ENCODE results near the gene CCDC88C.

The CCDC88C gene

GRCh38 chr14:91392623-91393303 is 24.9 kb downstream of the CCDC88C start:
- Histone ChIP-seq H3K4me3 (ENCODE audit: low read depth in 1 of 5, low read length in 5 of 5) (no peak overlapping the region), H3K27me3 (ENCODE audit: control insufficient read depth in 5 of 5, insufficient read depth in 4 of 5, low read length in 5 of 5) (no peaks in the 10 kb centered on the region), H3K9ac (ENCODE audit: low read length in 5 of 5) (no peak overlapping the region), H3K27ac (ENCODE audit: low read depth, low read length) (no peak overlapping the region), H3K4me1 (ENCODE audit: control insufficient read depth in 5 of 5, insufficient read depth in 5 of 5, low read length in 5 of 5) (peaks cover 5 to 68% (median 32%) of the 10 kb centered on the region in 5 donors), H3K9me3 (ENCODE audit: control insufficient read depth in 5 of 5, low read length in 5 of 5) (peaks cover 0 to 3% (median 0%) of the 10 kb centered on the region in 5 donors), H3K36me3 (ENCODE audit: control insufficient read depth in 5 of 5, insufficient read depth in 5 of 5, low read length in 5 of 5) (no peaks in the 10 kb centered on the region)

- Histone ChIP-seq H3K4me1 (ENCODE audit: control insufficient read depth in 5 of 5, insufficient read depth in 5 of 5, low read length in 5 of 5) (peaks cover 0 to 52% (median 17%) of the 10 kb centered on the region in 5 donors), H3K4me3 (ENCODE audit: low read depth in 1 of 5, low read length in 5 of 5) (no peak overlapping the region), H3K36me3 (ENCODE audit: control insufficient read depth in 5 of 5, insufficient read depth in 5 of 5, low read length in 5 of 5) (no peaks in the 10 kb centered on the region), H3K27ac (ENCODE audit: low read depth, low read length) (no peak overlapping the region), H3K27me3 (ENCODE audit: control insufficient read depth in 5 of 5, insufficient read depth in 4 of 5, low read length in 5 of 5) (no peaks in the 10 kb centered on the region), H3K9ac (ENCODE audit: low read length in 5 of 5) (no peak overlapping the region), H3K9me3 (ENCODE audit: control insufficient read depth in 5 of 5, low read length in 5 of 5) (peaks cover 0 to 3% (median 0%) of the 10 kb centered on the region in 5 donors)
These were observed 27.3 kb downstream of the CCDC88C start for GRCh38 chr14:91390165-91390778.

- Histone ChIP-seq H3K27me3 (ENCODE audit: control insufficient read depth in 5 of 5, insufficient read depth in 4 of 5, low read length in 5 of 5) (no peaks in the 10 kb centered on the region), H3K4me1 (ENCODE audit: control insufficient read depth in 5 of 5, insufficient read depth in 5 of 5, low read length in 5 of 5) (peaks cover 0 to 51% (median 17%) of the 10 kb centered on the region in 5 donors), H3K27ac (ENCODE audit: low read depth, low read length) (no peak overlapping the region), H3K9me3 (ENCODE audit: control insufficient read depth in 5 of 5, low read length in 5 of 5) (peaks cover 0 to 3% (median 0%) of the 10 kb centered on the region in 5 donors), H3K4me3 (ENCODE audit: low read depth in 1 of 5, low read length in 5 of 5) (no peak overlapping the region), H3K36me3 (ENCODE audit: control insufficient read depth in 5 of 5, insufficient read depth in 5 of 5, low read length in 5 of 5) (no peaks in the 10 kb centered on the region), H3K9ac (ENCODE audit: low read length in 5 of 5) (no peak overlapping the region)
These were observed 28.5 kb downstream of the CCDC88C start for GRCh38 chr14:91389150-91389549.

- no peak overlapping the region for H3K4me3 ChIP-seq (ENCODE audit: low read depth in 1 of 5, low read length in 5 of 5)
- no peaks in the 10 kb centered on the region for H3K27me3 ChIP-seq (ENCODE audit: control insufficient read depth in 5 of 5, insufficient read depth in 4 of 5, low read length in 5 of 5)
- H3K4me1 ChIP-seq (ENCODE audit: control insufficient read depth in 5 of 5, insufficient read depth in 5 of 5, low read length in 5 of 5): peaks cover 0 to 47% (median 17%) of the 10 kb centered on the region in 5 donors
- H3K36me3 ChIP-seq (ENCODE audit: control insufficient read depth in 5 of 5, insufficient read depth in 5 of 5, low read length in 5 of 5): no peaks in the 10 kb centered on the region
- H3K9me3 ChIP-seq (ENCODE audit: control insufficient read depth in 5 of 5, low read length in 5 of 5): peaks cover 0 to 3% (median 0%) of the 10 kb centered on the region in 5 donors
- H3K27ac ChIP-seq (ENCODE audit: low read depth, low read length): no peak overlapping the region
- no peak overlapping the region for H3K9ac ChIP-seq (ENCODE audit: low read length in 5 of 5)
These were observed 29.1 kb downstream of the CCDC88C start for GRCh38 chr14:91388551-91388975.

GRCh38 chr14:91387951-91388381 is 29.7 kb downstream of the CCDC88C start:
- Histone ChIP-seq H3K4me3 (ENCODE audit: low read depth in 1 of 5, low read length in 5 of 5) (no peak overlapping the region), H3K36me3 (ENCODE audit: control insufficient read depth in 5 of 5, insufficient read depth in 5 of 5, low read length in 5 of 5) (no peaks in the 10 kb centered on the region), H3K9ac (ENCODE audit: low read length in 5 of 5) (peak overlapping the region in 1 of 5 donors; percentile 37), H3K27me3 (ENCODE audit: control insufficient read depth in 5 of 5, insufficient read depth in 4 of 5, low read length in 5 of 5) (no peaks in the 10 kb centered on the region), H3K9me3 (ENCODE audit: control insufficient read depth in 5 of 5, low read length in 5 of 5) (peaks cover 0 to 3% (median 0%) of the 10 kb centered on the region in 5 donors), H3K27ac (ENCODE audit: low read depth, low read length) (no peak overlapping the region), H3K4me1 (ENCODE audit: control insufficient read depth in 5 of 5, insufficient read depth in 5 of 5, low read length in 5 of 5) (peaks cover 0 to 42% (median 17%) of the 10 kb centered on the region in 5 donors)

- Histone ChIP-seq H3K36me3 (ENCODE audit: control insufficient read depth in 5 of 5, insufficient read depth in 5 of 5, low read length in 5 of 5) (no peaks in the 10 kb centered on the region), H3K9me3 (ENCODE audit: control insufficient read depth in 5 of 5, low read length in 5 of 5) (peaks cover 0 to 3% (median 0%) of the 10 kb centered on the region in 5 donors), H3K4me3 (ENCODE audit: low read depth in 1 of 5, low read length in 5 of 5) (no peak overlapping the region), H3K9ac (ENCODE audit: low read length in 5 of 5) (peak overlapping the region in 1 of 5 donors; percentile 37), H3K27me3 (ENCODE audit: control insufficient read depth in 5 of 5, insufficient read depth in 4 of 5, low read length in 5 of 5) (no peaks in the 10 kb centered on the region), H3K4me1 (ENCODE audit: control insufficient read depth in 5 of 5, insufficient read depth in 5 of 5, low read length in 5 of 5) (peaks cover 0 to 42% (median 17%) of the 10 kb centered on the region in 5 donors), H3K27ac (ENCODE audit: low read depth, low read length) (no peak overlapping the region)
These were observed 30.3 kb downstream of the CCDC88C start for GRCh38 chr14:91387169-91387835.

GRCh38 chr14:91385697-91386096 is 31.9 kb downstream of the CCDC88C start:
- H3K36me3 ChIP-seq (ENCODE audit: control insufficient read depth in 5 of 5, insufficient read depth in 5 of 5, low read length in 5 of 5): no peaks in the 10 kb centered on the region
- H3K27ac ChIP-seq (ENCODE audit: low read depth, low read length): no peak overlapping the region
- no peak overlapping the region for H3K9ac ChIP-seq (ENCODE audit: low read length in 5 of 5)
- H3K4me1 ChIP-seq (ENCODE audit: control insufficient read depth in 5 of 5, insufficient read depth in 5 of 5, low read length in 5 of 5): peaks cover 0 to 43% (median 21%) of the 10 kb centered on the region in 5 donors
- no peaks in the 10 kb centered on the region for H3K27me3 ChIP-seq (ENCODE audit: control insufficient read depth in 5 of 5, insufficient read depth in 4 of 5, low read length in 5 of 5)
- no peak overlapping the region for H3K4me3 ChIP-seq (ENCODE audit: low read depth in 1 of 5, low read length in 5 of 5)
- H3K9me3 ChIP-seq (ENCODE audit: control insufficient read depth in 5 of 5, low read length in 5 of 5): no peaks in the 10 kb centered on the region

- H3K27me3 ChIP-seq (ENCODE audit: control insufficient read depth in 5 of 5, insufficient read depth in 4 of 5, low read length in 5 of 5): no peaks in the 10 kb centered on the region
- no peak overlapping the region for H3K9ac ChIP-seq (ENCODE audit: low read length in 5 of 5)
- no peaks in the 10 kb centered on the region for H3K9me3 ChIP-seq (ENCODE audit: control insufficient read depth in 5 of 5, low read length in 5 of 5)
- no peak overlapping the region for H3K27ac ChIP-seq (ENCODE audit: low read depth, low read length)
- H3K4me3 ChIP-seq (ENCODE audit: low read depth in 1 of 5, low read length in 5 of 5): no peak overlapping the region
- peaks cover 0 to 44% (median 23%) of the 10 kb centered on the region in 5 donors for H3K4me1 ChIP-seq (ENCODE audit: control insufficient read depth in 5 of 5, insufficient read depth in 5 of 5, low read length in 5 of 5)
- no peaks in the 10 kb centered on the region for H3K36me3 ChIP-seq (ENCODE audit: control insufficient read depth in 5 of 5, insufficient read depth in 5 of 5, low read length in 5 of 5)
These were observed 32.4 kb downstream of the CCDC88C start for GRCh38 chr14:91385224-91385623.

- H3K27ac ChIP-seq (ENCODE audit: low read depth, low read length): no peak overlapping the region
- peaks cover 6 to 50% (median 31%) of the 10 kb centered on the region in 5 donors for H3K4me1 ChIP-seq (ENCODE audit: control insufficient read depth in 5 of 5, insufficient read depth in 5 of 5, low read length in 5 of 5)
- H3K9ac ChIP-seq (ENCODE audit: low read length in 5 of 5): no peak overlapping the region
These were observed 34.2 kb downstream of the CCDC88C start for GRCh38 chr14:91383439-91383838.

More at GRCh38 chr14:91383439-91383838, 34.2 kb downstream of the CCDC88C start:
- Histone ChIP-seq H3K36me3 (ENCODE audit: control insufficient read depth in 5 of 5, insufficient read depth in 5 of 5, low read length in 5 of 5) (no peaks in the 10 kb centered on the region), H3K4me3 (ENCODE audit: low read depth in 1 of 5, low read length in 5 of 5) (no peak overlapping the region), H3K27me3 (ENCODE audit: control insufficient read depth in 5 of 5, insufficient read depth in 4 of 5, low read length in 5 of 5) (no peaks in the 10 kb centered on the region), H3K9me3 (ENCODE audit: control insufficient read depth in 5 of 5, low read length in 5 of 5) (no peaks in the 10 kb centered on the region)

All from subcutaneous abdominal adipose tissue (tissue), 5 donors.